AG09309 (cell line): ENCODE data around the gene SHISA3.

Experiments
- DNase-seq: peaks from one replicate; pipeline ENCODE4 v3.0.0-alpha.2; 2010; ENCODE audit warnings: low read depth
- H3K4me3 ChIP-seq: 2 replicates; pipeline ENCODE4 v1.5.1; 2011; ENCODE audit warnings: mild to moderate bottlenecking, low read depth, low read length, moderate library complexity; ENCODE audit not compliant: control insufficient read depth
- CTCF ChIP-seq: IDR thresholded peaks from 2 replicates; pipeline ENCODE4 v1.5.1; 2011; ENCODE audit warnings: mild to moderate bottlenecking, low read depth, low read length, inconsistent platforms; ENCODE audit not compliant: insufficient read depth, control insufficient read depth; ENCODE audit errors: missing control alignments

The SHISA3 gene

GRCh38 chr4:42411803-42412202 lies 14.5 kb downstream of the SHISA3 start:
- DNase-seq = no peak
- H3K4me3 ChIP-seq = no peak overlapping the region
- TF ChIP-seq CTCF = no peak

- DNase-seq = peak; percentile 2
- H3K4me3 ChIP-seq = no peak overlapping the region
- no peak for TF ChIP-seq CTCF
Observed at GRCh38 chr4:42412251-42412650, 15.0 kb downstream of the SHISA3 start.

- no peak for DNase-seq
- no peak overlapping the region for H3K4me3 ChIP-seq
- no peak for TF ChIP-seq CTCF
Observed at GRCh38 chr4:42415281-42415680, 18.0 kb downstream of the SHISA3 start.

GRCh38 chr4:42416017-42416416 lies 18.7 kb downstream of the SHISA3 start:
- TF ChIP-seq CTCF = no peak
- H3K4me3 ChIP-seq = no peak overlapping the region
- DNase-seq = no peak

- no peak for TF ChIP-seq CTCF
- H3K4me3 ChIP-seq = no peak overlapping the region
- DNase-seq = no peak
Observed at GRCh38 chr4:42417550-42417949, 20.3 kb downstream of the SHISA3 start.

- no peak overlapping the region for H3K4me3 ChIP-seq
- TF ChIP-seq CTCF = no peak
- no peak for DNase-seq
Observed at GRCh38 chr4:42420140-42420539, 22.9 kb downstream of the SHISA3 start.

GRCh38 chr4:42425146-42426065 lies 28.1 kb downstream of the SHISA3 start:
- no peak for DNase-seq
- no peak overlapping the region for H3K4me3 ChIP-seq
- no peak for TF ChIP-seq CTCF
